ENCODE results near the gene SNAPIN.
A peak's percentile ranks its signal among the peaks of the same experiment; 100 is the strongest.

The SNAPIN gene

GRCh38 chr1:153647346-153647714, 11.2 kb upstream of the SNAPIN start:
- H3K4me3 ChIP-seq (ENCODE audit: low read length): no peak overlapping the region
- TF ChIP-seq CTCF (conservative IDR thresholded peaks at IDR 0.05; ENCODE audit: low read length): no peak
- DNase-seq (ENCODE audit: low read depth): no peak

DNA sequence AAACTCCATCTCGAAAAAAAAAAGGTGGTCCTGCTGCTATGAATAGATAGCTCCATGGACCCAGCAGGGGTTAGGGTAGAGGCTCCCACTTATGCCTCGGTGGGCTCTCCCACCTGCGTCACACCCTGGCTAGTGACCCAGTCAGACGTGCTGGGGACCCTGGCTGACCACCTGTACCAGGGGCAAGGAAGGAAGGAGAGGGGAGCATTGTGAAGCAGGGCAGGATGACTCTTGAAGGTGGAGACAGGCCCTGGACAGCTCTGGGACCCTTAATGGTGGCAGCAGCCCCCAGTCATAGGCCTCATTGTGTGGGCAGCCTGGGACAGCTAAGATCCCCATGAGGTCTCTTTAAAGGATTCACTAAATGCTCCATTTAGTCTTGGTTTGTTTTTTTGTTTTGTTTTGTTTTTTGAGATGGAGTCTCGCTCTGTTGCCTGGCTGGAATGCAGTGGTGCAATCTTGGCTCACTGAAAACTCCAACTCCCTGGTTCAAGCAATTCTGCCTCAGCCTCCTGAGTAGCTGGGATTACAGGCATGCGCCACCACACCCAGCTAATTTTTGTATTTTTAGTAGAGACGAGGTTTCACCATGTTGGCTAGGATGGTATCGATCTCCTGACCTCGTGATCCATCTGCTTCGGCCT, 10.4 kb upstream of the SNAPIN start:
- no peak for DNase-seq (ENCODE audit: low read depth)
- no peak for TF ChIP-seq CTCF (conservative IDR thresholded peaks at IDR 0.05; ENCODE audit: low read length)
- H3K4me3 ChIP-seq (ENCODE audit: low read length): no peak overlapping the region

DNA sequence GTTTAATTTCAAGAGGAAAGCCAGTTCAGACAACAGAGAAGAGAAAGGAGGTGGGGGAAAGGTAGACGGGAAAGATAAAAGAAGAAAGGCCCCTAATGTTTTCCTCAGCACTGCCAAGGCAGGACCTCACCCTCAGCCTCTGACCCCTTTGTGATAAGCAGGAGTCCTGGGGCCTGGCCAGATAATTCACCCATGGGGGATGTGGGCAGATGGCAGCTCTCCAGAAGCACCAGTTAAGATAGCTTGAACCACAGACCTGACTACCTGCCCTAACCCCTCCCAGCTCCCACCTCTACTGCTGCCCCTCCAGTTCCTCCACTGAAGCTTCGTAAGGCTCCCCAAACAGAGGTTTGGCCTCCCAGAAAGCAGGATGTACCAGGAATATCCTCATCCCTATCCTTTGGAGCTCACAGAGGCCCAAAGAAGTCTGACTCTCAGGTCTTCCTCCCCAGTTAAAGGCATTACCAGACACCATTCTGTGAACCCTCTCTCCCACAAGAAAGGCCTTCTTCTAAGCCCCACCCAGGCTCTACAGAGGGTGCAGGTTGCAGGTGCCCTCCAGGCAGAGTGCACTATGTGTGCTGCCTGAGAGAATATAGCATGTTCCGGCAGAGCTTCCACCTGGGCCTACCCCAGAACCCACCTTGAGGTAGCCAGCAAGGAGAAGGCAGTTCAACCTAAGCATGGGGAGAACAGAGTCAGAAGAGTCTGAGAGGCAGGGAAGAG, 9.2 kb upstream of the SNAPIN start:
- DNase-seq (ENCODE audit: low read depth): no peak
- no peak for TF ChIP-seq CTCF (conservative IDR thresholded peaks at IDR 0.05; ENCODE audit: low read length)
- no peak overlapping the region for H3K4me3 ChIP-seq (ENCODE audit: low read length)

- TF ChIP-seq CTCF (conservative IDR thresholded peaks at IDR 0.05; ENCODE audit: low read length): no peak
- no peak overlapping the region for H3K4me3 ChIP-seq (ENCODE audit: low read length)
- DNase-seq (ENCODE audit: low read depth): no peak
These were observed 8.7 kb upstream of the SNAPIN start for GRCh38 chr1:153649863-153650235.

DNA sequence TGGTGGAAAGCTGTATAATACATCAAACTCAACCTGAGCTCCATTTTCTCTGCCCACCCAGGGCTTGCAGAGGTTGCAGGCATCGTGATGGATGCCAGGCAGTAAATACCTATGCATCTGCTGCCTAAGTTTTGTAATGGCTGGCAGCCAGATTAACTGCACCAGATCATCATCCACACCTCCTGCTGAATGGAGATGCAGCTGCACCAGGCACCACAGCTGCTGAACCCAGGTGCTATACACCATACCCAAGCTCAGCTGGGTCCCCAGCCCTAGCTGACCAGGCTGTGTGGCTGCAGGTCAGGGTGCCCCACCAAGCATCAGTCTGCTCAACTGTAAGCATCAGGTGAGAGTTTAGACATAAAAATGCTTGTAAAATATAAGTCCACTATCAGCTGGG, 6.7 kb upstream of the SNAPIN start:
- DNase-seq (ENCODE audit: low read depth): no peak
- no peak overlapping the region for H3K4me3 ChIP-seq (ENCODE audit: low read length)
- TF ChIP-seq CTCF (conservative IDR thresholded peaks at IDR 0.05; ENCODE audit: low read length): no peak

GRCh38 chr1:153652805-153653500, 5.5 kb upstream of the SNAPIN start:
- TF ChIP-seq CTCF (conservative IDR thresholded peaks at IDR 0.05; ENCODE audit: low read length): no peak
- H3K4me3 ChIP-seq (ENCODE audit: low read length): no peak overlapping the region
- peak; percentile 63 for DNase-seq (ENCODE audit: low read depth)

GRCh38 chr1:153655333-153655732, 3.2 kb upstream of the SNAPIN start:
- DNase-seq (ENCODE audit: low read depth): no peak
- H3K4me3 ChIP-seq (ENCODE audit: low read length): no peak overlapping the region
- TF ChIP-seq CTCF (conservative IDR thresholded peaks at IDR 0.05; ENCODE audit: low read length): no peak
